Measurements from ENCODE around the gene BRAP.

- TF ChIP-seq CTCF (IDR thresholded peaks at IDR 0.05) (no peak), POLR2A (IDR thresholded peaks at IDR 0.05) (no peak)
Observed at GRCh38 chr12:111606767-111607230, 79.0 kb downstream of the BRAP start.

Measured in prostate gland (tissue), 2 donors.